HFF-Myc (cell line): ENCODE results near the gene HDAC4.

Experiments used
- DNase-seq: peaks from one replicate; pipeline ENCODE4 v3.0.0-alpha.2; 2011; ENCODE audit warnings: low read depth; ENCODE audit errors: extremely low read depth
- H3K4me3 ChIP-seq: replicated peaks from 2 replicates; pipeline ENCODE4 v1.5.1; 2011; ENCODE audit warnings: low read depth, mild to moderate bottlenecking, control low read depth, low read length
- CTCF ChIP-seq: IDR thresholded peaks from 2 replicates; pipeline ENCODE4 v1.5.1; 2012; ENCODE audit warnings: mild to moderate bottlenecking, low read depth, low read length, control low read depth; ENCODE audit errors: missing control alignments

Gene HDAC4

DNA sequence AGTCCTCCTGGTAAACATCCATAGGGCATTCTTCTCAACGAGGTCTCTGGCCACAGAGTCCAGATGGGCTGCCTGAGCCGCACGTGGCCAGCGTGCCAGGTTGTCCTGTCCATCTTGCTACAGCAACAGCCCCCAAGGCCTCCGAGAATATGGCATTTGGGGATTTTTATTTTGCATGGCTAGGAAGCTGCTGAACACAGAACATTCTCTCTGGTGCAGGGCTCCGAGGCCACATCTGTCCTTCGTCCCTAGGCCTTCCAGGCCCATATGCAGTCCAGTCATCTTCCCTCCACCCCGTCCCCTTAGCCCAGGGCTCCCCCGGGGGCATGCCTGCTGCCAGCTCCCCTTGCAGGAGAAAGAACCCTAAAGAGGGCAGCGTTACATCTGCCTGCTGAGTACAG, 2.3 kb downstream of the HDAC4 start:
- TF ChIP-seq CTCF = no peak
- DNase-seq = no peak
- peak overlapping the region; percentile 56; the same call in 1 of the 2 replicates for H3K4me3 ChIP-seq

GRCh38 chr2:239397931-239398471, 2.8 kb downstream of the HDAC4 start:
- H3K4me3 ChIP-seq = no peak overlapping the region
- no peak for TF ChIP-seq CTCF
- no peak for DNase-seq

DNA sequence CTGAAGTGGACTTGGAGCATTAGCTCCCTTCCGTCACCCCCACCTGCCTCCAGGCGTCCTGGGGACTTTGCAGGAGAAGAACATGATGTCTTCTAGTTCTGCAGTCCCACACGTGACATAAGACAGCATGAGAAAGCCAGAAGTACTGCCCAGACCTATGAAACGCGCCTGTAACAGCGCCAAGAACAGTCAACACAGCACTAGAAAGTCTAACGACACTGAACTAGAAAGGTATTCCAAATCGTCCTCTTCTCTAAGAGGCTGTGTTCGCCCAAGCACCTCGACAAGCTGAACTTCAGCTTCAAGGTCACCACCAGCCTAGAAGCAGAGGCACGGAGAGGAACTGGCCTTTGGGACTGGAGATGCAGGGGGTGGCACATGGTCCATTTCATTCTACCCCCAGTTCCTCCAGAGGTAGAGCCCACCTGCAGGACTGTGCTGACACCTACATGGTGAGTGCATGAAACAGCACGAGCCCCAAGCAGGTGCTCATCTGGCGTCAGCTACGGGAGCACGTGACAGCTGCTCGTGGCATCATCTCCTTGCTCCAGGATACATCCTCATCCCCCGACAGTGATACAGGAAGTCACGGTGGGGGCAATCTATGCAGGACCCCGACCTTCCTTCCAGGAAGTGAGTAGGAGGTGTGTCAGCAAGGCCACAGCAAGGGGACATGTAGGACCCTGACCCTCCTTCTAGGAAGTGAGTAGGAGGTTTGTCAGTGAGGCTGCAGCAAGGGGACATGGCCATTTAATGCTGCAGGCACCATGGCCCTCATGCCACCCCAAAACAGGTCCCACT, 3.7 kb downstream of the HDAC4 start:
- no peak for TF ChIP-seq CTCF
- no peak for DNase-seq
- no peak overlapping the region for H3K4me3 ChIP-seq

DNA sequence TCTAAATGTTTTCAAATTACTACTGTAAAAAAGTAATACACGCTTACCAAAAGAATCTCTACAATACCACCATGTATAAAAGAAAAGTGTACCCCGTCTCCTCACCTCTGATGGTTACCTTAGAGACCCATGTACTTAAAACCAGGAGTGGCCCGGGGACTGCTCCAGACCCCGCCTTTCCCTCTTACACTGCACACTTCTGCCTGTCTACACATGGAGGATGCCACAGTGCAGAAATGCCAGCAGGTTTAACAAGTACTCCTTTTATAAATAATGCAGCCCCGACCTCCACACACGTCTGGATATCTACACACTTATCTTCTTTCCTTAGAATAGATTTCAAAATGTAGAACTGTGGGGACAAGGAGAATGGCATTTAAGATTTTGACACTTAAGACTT, 5.3 kb downstream of the HDAC4 start:
- no peak overlapping the region for H3K4me3 ChIP-seq
- no peak for DNase-seq
- no peak for TF ChIP-seq CTCF

- H3K4me3 ChIP-seq = no peak overlapping the region
- no peak for TF ChIP-seq CTCF
- no peak for DNase-seq
Measured at GRCh38 chr2:239394978-239395377, 5.8 kb downstream of the HDAC4 start.

DNA sequence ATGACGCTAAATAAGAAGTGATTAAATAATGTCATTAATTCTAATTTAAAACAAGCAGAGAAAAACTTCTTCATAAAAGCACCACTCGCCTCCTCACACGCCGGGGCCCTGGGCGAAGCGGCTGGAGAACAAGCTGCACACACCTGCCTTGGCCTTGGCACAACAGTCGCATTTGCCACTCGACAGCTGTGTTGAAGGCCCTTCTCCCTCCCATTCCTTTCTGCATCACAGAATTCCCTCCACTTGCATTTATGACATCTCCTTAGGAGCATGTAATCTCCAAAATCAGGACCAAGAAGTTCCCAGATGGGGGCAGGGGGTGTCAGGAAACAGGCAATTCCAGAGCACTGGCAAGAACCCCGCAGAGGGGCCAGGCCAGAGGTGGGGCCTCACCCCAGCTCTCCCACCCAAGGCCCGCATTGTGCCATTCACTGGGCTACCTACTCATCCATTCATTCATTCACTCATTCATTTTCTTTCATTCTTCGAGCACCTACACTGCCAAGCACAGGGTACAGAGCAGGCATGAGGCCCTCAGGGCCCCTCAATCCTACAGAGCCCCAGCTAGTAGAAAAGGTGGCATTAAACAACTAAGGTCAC, 6.4 kb downstream of the HDAC4 start:
- no peak overlapping the region for H3K4me3 ChIP-seq
- TF ChIP-seq CTCF = no peak
- DNase-seq = no peak

DNA sequence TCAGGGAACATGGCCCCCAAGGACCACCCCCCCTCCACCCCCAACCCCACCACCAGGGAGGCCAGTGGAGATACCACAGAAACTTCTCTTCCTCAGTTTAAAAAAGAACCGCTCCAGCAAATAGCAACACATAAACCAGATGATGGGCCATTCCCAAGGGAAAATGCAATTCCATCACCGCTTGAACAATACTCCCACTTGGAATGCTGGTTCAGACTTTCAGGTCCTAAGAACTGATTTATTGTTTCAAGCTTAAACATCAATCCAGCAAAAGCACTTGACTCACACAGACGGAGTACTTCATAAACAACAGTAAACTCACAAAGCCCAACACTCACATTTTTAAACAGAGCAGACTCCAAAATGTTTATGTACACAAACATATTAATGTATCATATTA, 6.9 kb downstream of the HDAC4 start:
- no peak overlapping the region for H3K4me3 ChIP-seq
- TF ChIP-seq CTCF = no peak
- DNase-seq = no peak
